HG03139 (cell line): ENCODE results near the gene KRT15.

Experiments used
- ATAC-seq: cut with Tn5 transposase; IDR thresholded peaks from one replicate; pipeline ENCODE4 v1.9.1; 2021; ENCODE audit not compliant: unreplicated experiment

KRT15 gene

DNA sequence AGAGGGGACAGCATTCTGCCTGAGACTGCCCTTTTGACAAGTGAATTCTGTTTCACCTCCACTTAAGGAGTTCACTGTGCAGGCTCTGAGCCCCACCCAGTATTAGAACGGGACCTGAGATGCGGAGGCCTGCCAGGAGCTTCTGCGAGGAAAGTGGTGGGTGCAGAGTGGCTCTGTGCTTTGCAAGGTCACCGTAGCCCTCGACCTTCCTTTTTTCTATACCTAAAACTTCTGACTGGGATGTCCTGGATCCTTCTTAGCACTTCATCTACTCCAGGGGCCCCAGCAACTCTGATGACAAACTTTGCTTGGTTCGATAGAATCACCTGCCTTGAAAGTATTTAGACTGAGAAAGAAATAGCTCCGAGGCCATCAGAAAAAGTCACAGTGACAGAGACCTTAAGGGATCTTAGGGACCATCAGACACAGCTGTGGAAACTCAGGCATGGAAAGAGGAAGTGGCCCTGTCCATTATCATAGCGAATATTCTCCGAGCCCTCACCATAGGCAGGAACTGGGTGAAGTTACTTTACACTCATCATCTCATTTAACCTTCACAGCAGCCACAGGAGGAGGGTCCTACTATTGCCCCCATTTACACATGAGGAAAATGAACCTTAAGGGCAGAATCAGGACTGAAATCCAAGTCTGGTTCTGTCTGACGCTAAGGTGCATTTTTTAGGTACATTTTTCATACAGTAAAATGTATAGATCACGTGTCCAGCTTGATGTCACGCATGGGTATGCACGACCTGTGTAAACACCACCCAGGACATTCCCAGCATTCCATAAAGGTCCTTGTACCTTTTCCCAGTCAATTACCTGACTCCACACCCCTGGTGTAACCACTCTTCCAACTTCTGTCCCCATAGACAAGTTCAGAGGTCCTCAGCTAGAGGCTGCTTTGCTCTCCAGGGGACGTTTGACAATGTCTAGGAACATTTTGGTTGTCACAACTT, 12.6 kb downstream of the KRT15 start:
- no peak for ATAC-seq

DNA sequence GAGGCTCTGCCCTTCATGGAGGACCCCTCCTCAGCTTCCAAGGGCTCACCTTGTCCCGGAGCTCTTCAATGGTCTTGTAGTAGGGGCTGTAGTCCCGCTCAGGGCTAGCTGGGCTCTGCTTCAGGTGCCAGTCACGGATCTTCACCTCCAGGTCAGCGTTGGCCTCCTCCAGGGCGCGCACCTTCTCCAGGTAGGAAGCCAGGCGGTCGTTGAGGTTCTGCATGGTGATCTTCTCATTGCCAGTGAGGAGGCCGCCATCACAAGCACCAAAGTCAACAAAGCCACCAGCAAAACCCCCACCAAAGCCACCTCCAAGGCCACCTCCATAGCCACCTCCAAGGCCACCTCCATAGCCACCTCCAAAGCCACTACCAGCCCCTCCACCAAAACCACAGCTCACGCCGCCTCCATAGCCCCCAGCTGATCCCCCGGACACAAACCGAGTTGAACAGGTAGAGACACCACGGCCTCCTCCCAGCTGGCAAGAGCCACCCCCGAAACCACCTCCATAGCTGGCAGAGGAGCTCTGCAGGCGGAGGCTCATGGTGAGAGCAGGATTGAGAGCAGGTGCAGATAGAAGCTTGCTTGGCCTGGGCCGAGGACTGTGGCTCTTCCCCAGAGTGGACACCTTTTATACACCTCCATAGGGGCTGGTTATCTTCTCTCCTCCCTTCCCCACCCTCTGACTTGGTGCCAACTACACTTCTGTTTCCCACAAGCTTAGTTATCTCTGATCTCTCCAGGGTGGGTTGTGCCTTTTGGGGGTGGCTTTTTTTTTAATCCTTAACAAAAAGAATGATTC, 13.5 kb downstream of the KRT15 start, which contains the start of gene KRT13:
Gene KRT13, minus strand, starts transcription at position 606 of the 802 bp plus-strand sequence. Its CDS starts 62 bp downstream, at position 544.
- no peak for ATAC-seq

DNA sequence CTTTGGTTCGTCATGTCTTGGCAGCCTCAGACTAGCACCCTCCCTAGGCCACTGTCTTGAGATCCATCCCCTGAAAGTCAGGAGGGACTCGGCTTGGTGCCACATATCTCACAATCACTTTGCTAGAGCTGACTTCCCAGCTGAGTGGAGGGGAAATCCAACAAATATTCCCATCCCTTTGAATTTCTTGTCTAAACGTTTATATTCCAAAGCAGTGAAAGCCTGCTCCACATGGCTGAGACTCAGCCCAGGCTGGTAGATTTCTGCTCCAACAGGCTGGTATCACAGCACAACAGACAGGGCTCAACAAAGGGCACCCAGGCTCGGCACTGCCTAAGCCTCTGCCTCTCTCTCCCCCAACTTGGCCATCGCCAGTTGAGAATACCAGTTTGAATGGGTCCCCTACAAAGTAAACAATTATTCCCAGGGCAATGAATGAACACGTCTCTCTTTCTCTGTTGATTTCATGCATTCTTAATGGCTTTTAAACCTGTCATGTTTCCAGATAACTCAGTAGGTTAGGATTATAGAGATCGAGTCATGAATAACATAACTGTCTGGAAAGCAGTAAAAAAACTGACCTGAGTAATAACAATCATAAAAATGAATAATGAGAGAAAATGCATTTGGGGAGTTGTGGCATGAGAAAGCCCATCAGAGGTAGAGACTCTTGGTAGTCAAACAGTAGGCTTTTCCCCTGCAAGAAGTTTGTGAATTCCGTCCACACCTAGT, 14.3 kb downstream of the KRT15 start:
- ATAC-seq: no peak

DNA sequence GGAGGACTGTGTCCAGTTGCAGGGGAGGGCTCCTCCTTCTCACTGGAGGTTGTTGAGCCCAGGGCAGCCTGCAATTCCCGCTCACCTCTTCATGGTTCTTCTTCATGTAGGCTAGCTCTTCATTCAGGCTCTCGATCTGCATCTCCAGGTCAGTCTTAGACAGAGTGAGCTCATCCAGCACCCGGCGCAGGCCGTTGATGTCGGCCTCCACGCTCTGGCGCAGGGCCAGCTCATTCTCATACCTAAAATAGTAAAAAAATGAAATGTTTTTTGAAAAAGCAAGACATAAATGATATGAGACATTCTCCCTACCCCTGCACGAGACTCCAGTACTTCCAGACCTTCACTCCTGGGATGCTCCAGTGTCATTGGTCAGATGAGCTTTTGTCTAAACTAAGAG, 15.5 kb downstream of the KRT15 start:
- no peak for ATAC-seq

DNA sequence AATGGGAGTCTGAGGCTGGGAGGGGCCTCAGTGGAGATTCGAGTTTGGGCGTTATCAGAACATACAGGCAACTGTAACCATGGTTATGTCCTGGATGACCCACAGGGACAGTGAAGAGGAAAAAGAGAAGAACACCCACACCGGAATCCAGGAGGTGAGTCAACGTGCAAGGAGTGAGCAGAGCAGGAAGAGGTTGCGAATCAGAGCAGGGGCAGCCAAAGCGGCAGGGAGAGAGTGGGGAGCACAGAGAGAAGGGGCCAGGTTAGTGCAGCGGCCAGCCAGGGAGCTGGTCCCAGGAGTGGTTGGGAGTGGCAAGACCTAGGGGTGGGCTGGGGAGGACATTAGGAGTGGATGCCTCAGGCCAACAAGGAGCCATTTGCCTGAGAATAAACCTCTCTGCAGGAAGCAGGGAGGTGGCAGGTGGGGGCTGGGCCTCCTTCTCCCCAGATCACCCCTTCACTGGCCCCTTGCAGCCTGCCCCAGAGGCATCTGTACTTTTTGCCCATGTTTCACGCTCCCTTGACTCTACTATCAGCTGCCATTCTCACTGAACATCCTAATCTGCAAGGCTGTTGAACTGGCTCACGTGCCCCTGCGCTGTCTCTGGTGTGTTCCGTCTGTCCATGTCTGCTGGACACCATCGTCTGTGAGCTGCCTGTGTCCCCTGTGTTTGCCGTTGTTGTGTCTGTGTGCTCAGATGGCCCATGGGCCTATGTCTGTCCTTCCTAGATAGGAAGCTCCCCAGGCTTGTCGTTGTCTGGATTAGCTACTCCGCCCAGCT, 18.4 kb downstream of the KRT15 start:
- no peak for ATAC-seq

DNA sequence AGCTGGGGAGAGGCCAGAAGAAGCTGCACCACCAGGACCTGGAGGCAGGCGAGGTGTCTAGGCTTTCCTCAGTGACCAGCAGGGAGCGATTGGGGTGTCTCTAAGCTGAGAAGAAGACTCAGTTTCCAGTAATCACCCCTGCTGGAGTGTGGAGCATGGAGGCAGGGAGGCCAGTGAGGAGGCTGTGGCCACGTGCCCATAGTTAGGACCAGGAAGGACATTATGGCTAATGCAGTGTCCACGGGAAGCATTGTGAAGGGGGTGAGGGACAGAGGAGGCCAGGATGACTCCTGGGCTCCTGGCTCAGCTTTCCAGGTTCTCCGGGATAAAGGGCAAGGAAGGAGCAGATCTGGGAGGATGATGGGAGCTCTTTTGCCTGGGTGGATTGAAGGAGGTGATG, 19.0 kb downstream of the KRT15 start:
- no peak for ATAC-seq

DNA sequence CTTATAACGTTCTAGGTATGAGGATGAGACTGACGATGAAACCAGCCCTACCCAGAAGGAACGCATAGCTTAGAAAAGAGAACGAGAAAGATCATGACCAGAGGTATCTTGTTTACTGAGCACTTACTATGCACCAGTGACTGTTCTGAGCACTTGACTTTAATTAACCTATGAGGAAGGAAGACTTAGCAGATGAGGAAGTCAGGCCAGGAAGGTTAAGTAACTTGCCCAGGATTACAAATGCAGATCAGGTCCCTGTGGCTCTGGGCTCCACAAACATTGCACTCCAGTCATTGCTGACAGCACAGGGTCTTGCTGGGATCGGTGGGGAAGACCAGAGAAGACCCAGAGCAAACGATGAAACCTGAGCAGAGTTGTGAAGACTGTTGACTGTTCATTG, 20.4 kb downstream of the KRT15 start:
- ATAC-seq: no peak

DNA sequence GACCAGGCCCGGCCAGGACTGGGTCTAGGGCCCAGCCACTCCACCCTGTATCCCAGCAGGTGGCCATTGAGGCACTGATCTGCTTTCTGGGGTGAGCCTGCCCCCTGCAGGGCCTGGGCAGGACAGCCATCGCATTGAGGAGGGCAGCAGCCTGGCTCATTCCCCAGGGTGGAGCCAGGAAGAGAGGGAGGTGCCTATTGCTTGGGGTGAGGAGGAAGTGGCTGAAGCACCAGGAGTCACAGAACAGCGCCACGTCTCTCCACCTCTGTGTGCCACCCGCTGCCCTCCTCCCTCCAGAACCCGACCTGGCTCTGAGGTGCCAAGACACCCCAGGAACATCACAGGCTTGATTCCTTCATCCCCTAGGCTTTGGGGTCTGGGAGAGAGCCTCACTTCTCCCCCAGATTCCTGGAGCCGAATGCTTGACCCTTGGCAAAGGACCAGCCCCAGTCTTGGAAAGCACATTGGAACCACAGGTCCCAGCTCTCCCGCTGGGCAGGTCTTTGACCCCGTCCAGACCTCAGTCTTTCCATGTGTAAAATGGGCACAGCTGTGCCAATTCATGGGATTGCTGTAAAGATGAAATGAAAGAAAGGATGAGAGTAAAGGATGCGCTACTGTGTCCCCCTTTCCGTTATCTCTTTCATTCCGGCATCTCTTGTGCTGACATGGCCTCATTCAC, 21.7 kb downstream of the KRT15 start:
- peak; percentile 56 for ATAC-seq

DNA sequence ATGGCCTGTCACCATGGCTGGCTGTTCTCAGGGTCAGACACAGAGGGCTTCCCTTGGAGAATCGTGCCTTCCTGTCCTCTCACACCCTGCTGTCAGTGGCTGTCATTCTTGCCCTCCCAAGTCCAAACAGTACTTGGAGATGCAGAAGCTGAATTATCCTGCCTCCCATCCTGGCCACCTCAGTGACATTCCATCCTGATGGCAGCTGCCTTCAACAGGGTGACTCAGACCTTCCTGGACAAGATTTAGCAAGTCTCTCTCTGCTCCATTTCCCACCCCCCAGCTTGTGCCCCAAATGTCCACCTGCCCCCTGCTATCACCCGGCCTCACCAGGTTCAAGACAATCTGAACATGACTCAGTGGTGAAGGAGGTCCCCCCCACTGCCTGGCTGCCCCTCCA, 24.2 kb downstream of the KRT15 start:
- ATAC-seq: no peak

DNA sequence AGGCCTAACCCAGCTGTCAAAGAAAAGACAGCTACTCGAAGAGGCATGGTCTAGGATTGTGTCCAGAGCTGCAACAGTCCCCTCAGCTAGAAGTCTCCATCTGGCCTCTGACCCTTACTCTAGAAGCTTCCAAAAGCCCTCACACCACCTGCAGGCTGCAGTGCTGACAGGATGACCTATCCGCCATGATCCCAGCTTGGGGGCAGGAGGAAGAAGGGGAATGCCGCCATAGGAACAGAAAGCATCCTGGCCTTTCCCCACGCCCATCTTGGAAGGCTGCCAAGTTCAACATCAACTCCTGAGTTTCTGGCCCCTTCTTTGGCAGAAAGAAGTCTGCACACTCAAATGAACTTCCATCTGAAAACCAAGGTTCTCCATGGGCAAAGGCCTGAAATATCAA, 25.9 kb downstream of the KRT15 start:
- no peak for ATAC-seq

DNA sequence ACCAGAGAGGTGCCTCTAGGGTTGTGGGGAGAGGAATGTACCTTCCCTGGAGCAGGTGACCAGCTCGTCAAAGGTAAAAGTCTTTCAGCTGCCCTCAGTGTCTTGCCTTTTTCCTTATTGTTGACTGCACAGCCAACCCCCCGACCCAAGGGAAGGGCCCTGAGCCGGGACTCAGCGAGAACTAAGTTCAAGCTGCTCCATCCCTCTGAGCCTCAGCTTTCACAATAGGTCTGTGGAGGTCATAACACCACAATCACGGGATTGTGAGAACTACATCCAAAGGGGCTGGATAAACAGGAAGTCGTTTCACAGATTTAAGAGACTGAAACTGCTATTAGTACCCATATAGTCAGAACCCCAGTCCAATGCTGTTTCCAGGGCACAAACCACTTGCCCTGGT, 26.3 kb downstream of the KRT15 start:
- ATAC-seq: no peak

DNA sequence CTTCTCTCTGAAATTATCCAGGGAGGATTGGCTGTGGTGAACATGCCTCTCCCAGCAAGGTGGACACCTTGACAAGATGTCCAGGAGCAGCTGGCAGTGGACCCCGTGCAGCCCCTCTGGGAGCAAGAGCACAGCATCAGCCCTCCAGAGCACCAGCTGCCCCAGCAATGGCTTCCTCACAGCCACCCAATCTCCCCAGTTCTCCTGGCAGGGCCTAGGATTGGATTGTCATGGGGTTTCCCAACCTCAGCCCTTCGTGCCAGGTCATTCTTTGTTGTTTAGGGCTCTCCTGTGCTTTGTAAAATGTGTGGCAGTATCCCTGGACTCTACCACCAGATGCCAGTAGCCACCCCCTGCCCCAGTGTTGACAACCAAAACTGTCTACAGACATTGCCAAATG, 27.2 kb downstream of the KRT15 start:
- no peak for ATAC-seq

DNA sequence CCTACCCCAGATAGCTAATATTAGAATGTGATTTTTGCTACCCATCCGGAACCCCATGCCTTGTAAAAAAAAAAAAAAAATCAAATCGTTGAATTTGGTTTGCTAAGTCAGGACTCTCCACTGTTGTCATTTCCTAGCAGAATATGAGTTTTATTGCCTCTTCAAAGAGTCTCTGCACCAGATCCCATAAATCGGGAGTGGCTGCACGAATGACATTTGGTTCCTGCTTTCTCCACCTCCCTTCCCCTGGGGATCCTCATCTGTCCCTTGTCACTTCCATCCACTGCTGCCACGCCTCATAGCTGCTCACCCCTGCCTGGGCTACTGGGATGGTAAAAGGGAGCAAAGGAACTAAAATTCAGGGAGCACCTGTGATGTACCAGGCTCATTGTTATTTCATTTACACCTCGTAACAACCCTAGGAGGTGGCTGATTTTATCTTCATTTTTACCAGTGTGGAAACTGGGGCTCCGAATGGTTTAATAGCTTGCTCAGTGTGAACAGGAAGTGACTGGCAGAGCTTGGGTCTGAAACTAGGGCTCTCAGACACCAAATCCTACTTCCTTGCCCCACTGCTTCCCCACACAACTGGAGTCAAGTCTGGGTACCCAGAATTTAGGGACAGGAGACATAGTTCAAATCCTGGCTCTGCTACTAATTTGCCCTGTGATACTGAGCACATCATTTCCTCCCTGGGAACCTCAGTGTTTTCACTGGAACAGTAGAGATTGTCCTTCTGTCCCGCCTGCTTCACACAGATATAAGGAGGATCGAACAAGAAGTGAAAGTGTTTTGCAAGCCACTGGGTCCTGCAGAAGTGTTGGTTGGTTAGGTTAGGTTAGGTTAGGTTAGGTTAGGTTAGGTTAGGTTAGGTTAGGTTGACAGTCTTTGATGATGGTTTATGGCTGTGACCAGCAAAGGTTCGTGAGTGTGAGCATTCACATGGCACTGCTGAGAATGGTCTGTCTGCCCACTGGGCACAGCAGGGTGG, 28.4 kb downstream of the KRT15 start:
- ATAC-seq: no peak

DNA sequence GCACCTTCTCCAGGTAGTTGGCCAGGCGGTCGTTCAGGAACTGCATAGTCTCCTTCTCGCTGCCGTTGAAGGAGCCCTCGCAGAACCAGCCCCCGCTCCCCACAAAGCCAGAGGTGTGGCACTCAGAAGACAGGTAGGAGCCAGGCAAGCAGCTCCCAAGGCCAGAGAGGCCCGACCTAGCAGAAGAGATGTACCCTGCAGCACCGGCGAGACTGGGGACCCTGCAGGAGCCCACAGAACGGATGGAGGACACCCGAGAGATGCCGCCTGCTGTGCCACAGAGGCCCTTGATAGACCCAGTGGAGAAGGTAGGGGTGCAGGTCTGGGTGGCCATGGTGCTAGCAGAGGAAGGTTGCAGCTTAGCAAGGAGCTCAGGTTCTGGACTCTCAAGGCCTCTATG, 29.2 kb downstream of the KRT15 start, which contains the start of gene KRT36:
Gene KRT36, minus strand, starts transcription at position 380 of the 400 bp plus-strand sequence. Its CDS starts 46 bp downstream, at position 334.
- no peak for ATAC-seq

DNA sequence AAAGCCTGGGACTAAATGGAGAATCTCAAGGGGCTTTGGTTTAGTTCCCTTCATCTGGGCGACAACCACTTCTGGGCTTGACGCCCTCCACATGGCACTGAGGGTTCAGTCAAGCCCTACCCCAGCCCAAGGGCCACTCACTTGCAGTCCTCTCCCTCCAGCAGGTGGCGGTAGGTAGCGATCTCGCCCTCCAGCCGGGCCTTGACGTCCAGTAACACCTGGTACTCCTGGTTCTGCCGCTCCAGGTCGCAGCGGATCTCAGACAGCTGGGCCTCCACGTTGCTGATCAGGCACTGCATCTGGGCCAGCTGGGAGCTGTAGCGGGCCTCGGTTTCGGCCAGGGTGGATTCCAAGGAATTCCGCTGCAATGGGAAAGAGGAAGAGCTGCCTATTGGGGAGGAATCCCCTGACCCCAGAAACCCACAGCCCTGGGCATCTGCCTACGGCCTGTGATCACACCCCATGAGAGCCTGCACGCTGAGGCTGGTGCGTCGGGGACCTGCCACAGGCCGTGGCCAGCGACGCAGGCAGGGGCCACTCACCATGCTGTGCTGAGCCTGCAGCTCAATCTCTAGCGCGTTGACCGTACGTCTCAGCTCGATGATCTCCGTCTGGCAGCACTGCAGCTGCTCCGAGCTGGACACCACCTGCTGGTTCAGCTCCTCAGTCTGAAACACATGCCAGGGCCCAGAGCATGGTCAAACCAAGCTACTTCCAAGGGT, 31.7 kb downstream of the KRT15 start:
- no peak for ATAC-seq

DNA sequence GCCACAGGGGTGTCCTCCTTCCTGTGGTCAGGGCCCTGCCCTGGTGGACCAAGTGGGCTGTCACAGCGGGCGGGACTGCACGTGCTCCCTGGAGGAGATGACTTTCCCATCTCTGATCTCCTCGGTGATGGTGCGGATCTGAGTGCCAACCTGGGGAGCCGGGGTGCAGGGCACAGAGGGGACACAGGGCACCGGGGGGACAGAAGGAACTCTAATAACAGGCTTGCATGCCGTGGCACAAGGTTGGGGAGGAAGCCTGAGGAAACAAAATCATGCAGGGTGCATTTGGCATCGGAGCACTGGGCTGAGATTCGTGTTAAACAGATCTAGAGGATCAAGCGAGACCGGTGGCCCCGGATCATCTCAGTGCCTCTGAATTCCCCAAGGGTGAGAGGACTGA, 32.4 kb downstream of the KRT15 start:
- no peak for ATAC-seq

DNA sequence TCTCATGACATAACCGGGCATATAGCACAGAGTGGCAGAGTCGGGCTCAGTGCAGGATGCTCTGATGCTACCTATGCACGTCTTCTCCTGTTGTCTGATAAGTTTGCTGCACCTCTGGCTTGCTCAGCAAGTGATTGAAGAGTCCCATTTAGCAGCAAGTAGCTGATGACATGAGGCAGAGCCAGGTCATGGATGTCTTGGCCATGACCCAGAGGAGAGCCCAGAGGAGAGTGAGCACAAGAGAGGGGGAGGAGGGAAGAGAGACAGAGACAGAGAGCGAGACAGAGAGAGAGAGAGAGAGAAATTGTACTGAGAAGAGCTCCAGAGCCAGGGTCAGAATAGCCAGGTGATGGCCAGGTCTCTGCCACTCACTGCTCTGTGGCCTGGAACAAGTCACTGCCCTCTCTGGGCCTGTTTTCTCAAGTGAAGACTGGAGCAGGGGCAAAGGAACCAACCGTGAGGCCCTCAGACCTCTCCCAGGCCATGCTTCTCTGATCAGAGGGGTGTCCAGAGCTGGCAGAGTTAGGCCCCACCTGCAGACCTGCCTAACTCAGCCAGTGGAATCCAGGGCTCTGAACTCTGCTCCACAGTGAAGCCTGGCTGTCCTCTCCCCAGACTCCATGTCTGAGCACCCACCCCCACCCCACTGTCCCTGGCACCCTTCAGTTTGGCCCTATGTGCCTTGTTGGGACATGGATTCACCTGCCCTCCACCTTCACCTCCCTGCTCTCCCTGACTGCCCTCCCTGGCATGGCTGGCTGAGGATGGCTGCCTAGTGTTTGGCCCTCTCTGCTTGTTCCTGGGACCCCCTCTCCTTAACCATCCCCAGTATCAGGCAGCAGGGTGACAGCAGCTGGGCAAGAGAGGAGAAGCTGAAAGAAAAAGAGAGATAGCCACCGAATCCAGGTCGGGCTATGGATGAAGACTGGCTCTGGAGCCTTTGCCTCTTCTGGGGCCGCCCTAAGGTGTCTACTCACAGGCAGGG, 33.5 kb downstream of the KRT15 start:
- ATAC-seq: no peak
